Gastroesophageal sphincter (tissue), 3 donors: ENCODE measurements around the gene HMOX2.

ENCODE experiments used
- POLR2A ChIP-seq, 2 donors: fragments of 450-650 bp; IDR thresholded peaks; one replicate each; pipeline ENCODE4 v1.6.1; 2017; ENCODE audit warnings: antibody characterized with exemption in 2 of 2, mild to moderate bottlenecking in 2 of 2, moderate library complexity in 1 of 2
- POLR2AphosphoS5 ChIP-seq: sonication (generic); formaldehyde crosslinking; IDR thresholded peaks from one replicate; pipeline ENCODE4 v1.6.1; 2017; ENCODE audit warnings: antibody characterized with exemption
- TF ChIP-seq, protein P1 (sequence below), 4 experiments: fragments of 200-600 bp in 2 of 4; fragments of 450-650 bp in 2 of 4; sonication (generic) in 1 of 4; IDR thresholded peaks; one replicate each; pipeline ENCODE4 v1.5.1; 2017 to 2019; ENCODE audit warnings: antibody characterized with exemption in 4 of 4, mild to moderate bottlenecking in 2 of 4, moderate library complexity in 2 of 4

DNA sequence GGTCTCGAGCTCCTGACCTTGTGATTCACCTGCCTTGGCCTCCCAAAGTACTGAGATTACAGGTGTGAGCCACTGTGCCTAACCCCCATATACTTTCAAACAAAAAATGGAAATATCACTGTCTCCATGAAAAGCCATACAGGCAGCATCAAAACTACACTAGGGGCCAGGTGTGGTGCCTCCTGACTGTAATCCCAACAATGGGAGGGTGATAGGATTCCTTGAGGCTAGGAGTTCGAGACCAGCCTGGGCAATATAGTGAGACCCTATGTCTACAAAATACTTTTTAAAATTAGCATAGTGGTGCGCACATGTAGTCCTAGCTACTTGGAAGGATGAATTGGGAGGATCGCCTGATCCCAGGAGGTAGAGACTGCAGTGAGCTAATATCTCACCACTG, 15.7 kb downstream of the HMOX2 start:
- TF ChIP-seq, protein P1, sequence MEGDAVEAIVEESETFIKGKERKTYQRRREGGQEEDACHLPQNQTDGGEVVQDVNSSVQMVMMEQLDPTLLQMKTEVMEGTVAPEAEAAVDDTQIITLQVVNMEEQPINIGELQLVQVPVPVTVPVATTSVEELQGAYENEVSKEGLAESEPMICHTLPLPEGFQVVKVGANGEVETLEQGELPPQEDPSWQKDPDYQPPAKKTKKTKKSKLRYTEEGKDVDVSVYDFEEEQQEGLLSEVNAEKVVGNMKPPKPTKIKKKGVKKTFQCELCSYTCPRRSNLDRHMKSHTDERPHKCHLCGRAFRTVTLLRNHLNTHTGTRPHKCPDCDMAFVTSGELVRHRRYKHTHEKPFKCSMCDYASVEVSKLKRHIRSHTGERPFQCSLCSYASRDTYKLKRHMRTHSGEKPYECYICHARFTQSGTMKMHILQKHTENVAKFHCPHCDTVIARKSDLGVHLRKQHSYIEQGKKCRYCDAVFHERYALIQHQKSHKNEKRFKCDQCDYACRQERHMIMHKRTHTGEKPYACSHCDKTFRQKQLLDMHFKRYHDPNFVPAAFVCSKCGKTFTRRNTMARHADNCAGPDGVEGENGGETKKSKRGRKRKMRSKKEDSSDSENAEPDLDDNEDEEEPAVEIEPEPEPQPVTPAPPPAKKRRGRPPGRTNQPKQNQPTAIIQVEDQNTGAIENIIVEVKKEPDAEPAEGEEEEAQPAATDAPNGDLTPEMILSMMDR (IDR thresholded peaks at IDR 0.05) = no peak
- TF ChIP-seq POLR2AphosphoS5 = no peak
- no peak for TF ChIP-seq POLR2A (IDR thresholded peaks at IDR 0.05)
